Motor neuron (in vitro differentiated cells): ENCODE results near the gene FAM110D. TPM values are rescaled to one million over a fixed set of nuclear protein-coding genes. Genes with fewer than 3 reads are reported as not detected.

Experiments
- ATAC-seq, 8 experiments: fragments of 200-7000 bp; cut with Tn5 transposase; replicated peaks in 6 of 8; 2 replicates each; pipeline ENCODE4 v1.8.0; 2021; ENCODE audit warnings: mild to moderate bottlenecking in 8 of 8, moderate library complexity in 8 of 8
- H3K27ac ChIP-seq, 2 donors: fragments of 250-450 bp; sonication (Bioruptor Pico); 2 replicates each; pipeline ENCODE4 v1.9.0; 2021; ENCODE audit warnings: antibody characterized with exemption in 2 of 2, mild to moderate bottlenecking in 2 of 2, moderate library complexity in 1 of 2
- H3K4me1 ChIP-seq, 2 donors: fragments of 250-450 bp; sonication (Bioruptor Pico); replicated peaks in 1 of 2; 2 replicates each; pipeline ENCODE4 v1.6.1; 2021; ENCODE audit warnings: antibody characterized with exemption in 2 of 2, mild to moderate bottlenecking in 2 of 2, moderate library complexity in 1 of 2
- H3K4me3 ChIP-seq, 5 donors: fragments of 250-450 bp; sonication (Bioruptor Pico); 2 replicates each; pipeline ENCODE4 v1.9.0; 2021; ENCODE audit warnings: antibody characterized with exemption in 5 of 5, mild to moderate bottlenecking in 5 of 5, moderate library complexity in 4 of 5
- WGBS, 10 experiments: fragments of 450-650 bp; shearing (Covaris generic); methylation state at CpG; one replicate each; pipeline ENCODE4 v1.0.0; 2022; 5-methylcytosine and 5-hydroxymethylcytosine counted together
- in situ Hi-C, 9 experiments: fragments of 400-800 bp; cut with MboI; loops; one replicate each; pipeline ENCODE4 v1.15.0; 2021; ENCODE audit warnings: low sequenced_read_pairs in 9 of 9, low pct_unique_long_range_greater_than_20kb in 2 of 9; ENCODE audit not compliant: unreplicated experiment in 9 of 9
- total RNA-seq, 8 experiments: library from RNA; unstranded; fragments of 300-600 nt; gene quantifications; 2 replicates each; pipeline versions ENCODE4 v1.2.3 to v1.2.4, GENCODE V29; 2022

Gene FAM110D
- 1 to 10 TPM in 1 of 8 experiments, under 1 TPM in 7; 0.15 to 1.1 (median 0.52) TPM for total RNA-seq

DNA sequence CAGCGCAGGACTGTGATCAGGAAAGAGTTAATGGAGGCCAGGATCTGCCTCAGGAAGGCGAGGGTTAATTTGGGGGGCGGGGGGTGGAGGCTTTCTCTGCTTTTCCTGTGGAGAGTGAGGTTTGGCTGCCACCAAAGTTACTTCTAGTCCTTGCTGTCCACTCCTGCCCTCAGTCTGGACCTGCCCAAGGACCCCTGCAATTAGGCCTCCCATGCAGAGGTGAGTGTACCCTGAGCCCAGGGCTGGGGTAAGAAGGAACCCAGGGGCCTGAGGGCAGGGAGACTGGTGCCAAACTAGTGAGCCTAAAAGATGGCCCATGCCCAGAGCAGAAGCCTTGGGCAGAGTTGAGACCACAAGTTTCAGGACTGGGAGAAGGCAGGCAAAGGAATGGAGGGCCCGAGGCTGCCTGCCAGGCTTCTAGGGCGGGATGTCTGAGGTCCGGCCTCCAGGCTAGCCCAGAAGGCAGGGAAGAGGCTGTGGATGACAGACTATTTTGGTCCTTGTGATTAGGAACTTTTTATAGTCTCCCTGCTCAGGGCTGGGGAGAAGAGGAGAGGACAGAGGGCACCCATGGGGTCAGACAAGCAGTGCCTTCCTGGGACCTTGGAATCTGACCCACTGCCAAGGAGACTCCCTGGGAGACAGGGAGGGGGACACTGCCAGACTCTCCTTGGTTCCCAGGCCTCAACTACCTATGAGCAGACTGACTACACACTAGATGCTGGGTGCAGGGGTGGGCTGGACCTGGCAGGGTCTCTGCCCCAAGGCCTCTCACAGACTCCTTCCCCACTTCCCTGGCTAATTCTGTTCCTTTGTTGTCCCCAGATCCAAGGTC is at the start of gene FAM110D:
Gene FAM110D, plus strand, starts transcription at position 172 of the 835 bp plus-strand sequence. CDS start 2,213 bp downstream, outside the sequence.
- no peak within 1 kb of the TSS for H3K4me3 ChIP-seq
- peaks cover 47 to 69% of the 10 kb centered on the region in 2 donors for H3K4me1 ChIP-seq
- in situ Hi-C loops, result loop anchor here in 2 of 9 experiments (10.0 kb wide), 1 partner anchor 54 kb away; no protein-coding TSS in a partner anchor
- peak in 2 of 8 experiments; percentile 3 to 10 for ATAC-seq
- 0 to 67% (median 27%) methylated on average over 1 to 5 of the region's 6 CpGs; no CpG with 5 or more reads in 4 of the 10 experiments for WGBS, 10 experiments
- H3K27ac ChIP-seq, result no peak within 1 kb of the TSS

DNA sequence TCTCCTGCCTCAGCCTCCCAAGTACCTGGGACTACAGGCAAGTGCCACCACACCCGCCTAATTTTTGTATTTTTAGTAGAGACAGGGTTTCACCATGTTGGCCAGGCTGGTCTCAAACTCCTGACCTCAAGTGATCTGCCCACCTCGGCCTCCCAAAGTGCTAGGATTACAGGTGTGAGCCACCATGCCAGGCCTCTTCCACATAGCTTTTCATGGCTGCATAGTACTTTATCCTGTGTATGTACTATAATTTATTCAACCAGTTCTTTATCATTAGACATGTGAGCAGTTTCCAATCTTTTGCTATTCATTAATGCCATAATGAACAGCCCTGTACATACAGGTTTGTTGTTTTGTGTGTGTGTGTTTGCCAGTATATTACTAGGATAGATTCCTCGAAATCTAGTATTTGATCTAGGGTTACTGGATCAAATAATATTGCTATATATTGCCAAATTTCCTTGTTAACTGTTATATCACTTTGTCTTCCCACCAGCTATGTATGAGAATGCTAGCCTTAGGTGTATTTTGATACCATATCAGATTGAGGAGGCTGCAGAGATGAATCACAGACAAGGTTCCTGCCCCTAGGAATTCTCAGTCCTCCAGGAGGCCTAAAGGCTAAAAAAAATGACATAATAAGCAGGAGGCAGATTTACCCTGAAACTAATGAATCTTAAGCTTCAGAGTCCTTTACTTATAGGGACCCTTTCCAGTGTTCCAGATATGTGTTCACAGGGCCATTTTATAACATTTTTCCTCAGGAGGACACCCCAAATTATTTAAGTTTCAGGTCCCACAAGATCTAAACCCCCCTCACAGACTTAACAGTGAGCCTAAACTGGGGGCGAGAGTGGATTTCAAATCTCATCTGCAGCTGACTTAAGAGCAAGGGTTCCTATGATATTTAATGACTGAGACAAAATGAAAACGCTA is 49.4 kb upstream of the FAM110D start:
- ATAC-seq, result no peak
- H3K4me3 ChIP-seq, result peak overlapping the region in 3 of 5 donors; percentile 74 to 87 (median 80)
- H3K4me1 ChIP-seq, result peaks cover 13 to 16% of the 10 kb centered on the region in 2 donors
- in situ Hi-C loops, result loop anchor here in 2 of 9 experiments (10.0 kb wide), 1 partner anchor 45 kb away; the partner anchor contains the start of gene FAM110D (in 2 of the 2)
- H3K27ac ChIP-seq, result peak overlapping the region in 1 of 2 donors; percentile 98
- 69 to 100% (median 98%) methylated on average over 1 to 5 of the region's 5 CpGs for WGBS, 10 experiments

GRCh38 chr1:26110731-26111529 is 47.9 kb upstream of the FAM110D start:
- 0% methylated on average over 2 to 16 of the region's 85 CpGs; no CpG with 5 or more reads in 5 of the 10 experiments for WGBS, 10 experiments
- Histone ChIP-seq H3K4me1 (peaks cover 11 to 12% of the 10 kb centered on the region in 2 donors), H3K4me3 (peak overlapping the region; percentile 74 to 87 (median 83)), H3K27ac (peak overlapping the region; percentile 98)
- ATAC-seq, result peak; percentile 54 to 82 (median 78)
- in situ Hi-C loops, result no loop called here

DNA sequence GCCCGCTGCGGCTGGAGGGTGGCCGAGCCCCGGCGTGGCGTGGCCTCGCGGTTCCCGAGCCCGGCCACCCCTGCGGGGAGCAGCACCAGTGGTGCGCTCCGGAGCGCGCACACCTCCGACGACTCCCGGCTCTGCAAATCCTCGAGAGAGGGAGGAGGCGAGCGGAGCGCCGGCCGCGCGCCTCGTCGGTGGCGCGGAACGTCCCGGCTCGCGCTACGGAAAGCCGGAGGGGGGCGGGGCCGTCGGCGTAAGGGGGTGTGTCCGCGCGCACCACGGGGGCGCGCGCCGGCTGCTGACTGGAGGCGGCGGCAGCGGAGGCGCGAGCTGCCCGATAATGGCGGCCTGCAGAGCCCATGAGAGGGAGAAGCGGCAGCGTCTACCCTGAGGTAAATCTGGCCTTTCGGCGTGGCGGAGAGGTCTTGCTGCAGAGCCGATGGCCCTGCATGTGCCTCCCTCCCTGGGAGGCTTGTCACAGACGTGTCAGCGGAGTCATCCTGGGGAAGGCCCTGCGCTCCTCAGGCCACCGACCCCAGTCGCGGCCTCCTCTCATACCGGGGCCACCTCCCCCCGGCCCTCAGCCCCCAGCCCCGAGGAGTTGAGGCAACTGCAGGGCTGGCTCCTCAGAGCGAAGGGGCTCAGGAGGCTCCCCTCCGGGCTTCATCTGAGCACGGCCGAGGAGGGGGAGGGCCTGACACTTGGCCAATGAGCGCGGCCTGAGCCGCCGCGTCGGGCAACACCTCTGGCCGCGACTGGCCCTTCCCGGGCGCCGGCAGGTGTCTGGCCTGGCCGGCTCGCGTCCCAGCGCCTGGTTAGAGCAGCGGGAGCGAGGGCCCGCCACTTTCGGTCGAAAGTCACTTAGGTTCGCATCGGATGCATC is 47.1 kb upstream of the FAM110D start, which contains the start of gene PDIK1L:
Gene PDIK1L, plus strand, starts transcription at position 295 of the 877 bp plus-strand sequence. CDS start 2,485 bp downstream, outside the sequence.
- ATAC-seq, result peak; percentile 79 to 83 (median 82)
- Histone ChIP-seq H3K4me3 (peak within 1 kb of the TSS; percentile 74 to 87 (median 83)), H3K27ac (peak within 1 kb of the TSS; percentile 98), H3K4me1 (peaks cover 11 to 12% of the 10 kb centered on the region in 2 donors)
- WGBS, 10 experiments, result 0 to 2% (median 1%) methylated on average over 8 to 17 of the region's 96 CpGs; no CpG with 5 or more reads in 7 of the 10 experiments
- in situ Hi-C loops, result no loop called here

- H3K27ac ChIP-seq, result peak overlapping the region; percentile 77 to 80
- WGBS, 10 experiments, result 5 to 20% (median 8%) methylated on average over 1 to 8 of the region's 9 CpGs; no CpG with 5 or more reads in 5 of the 10 experiments
Observed at GRCh38 chr1:26112407-26112775, 46.5 kb upstream of the FAM110D start.

DNA sequence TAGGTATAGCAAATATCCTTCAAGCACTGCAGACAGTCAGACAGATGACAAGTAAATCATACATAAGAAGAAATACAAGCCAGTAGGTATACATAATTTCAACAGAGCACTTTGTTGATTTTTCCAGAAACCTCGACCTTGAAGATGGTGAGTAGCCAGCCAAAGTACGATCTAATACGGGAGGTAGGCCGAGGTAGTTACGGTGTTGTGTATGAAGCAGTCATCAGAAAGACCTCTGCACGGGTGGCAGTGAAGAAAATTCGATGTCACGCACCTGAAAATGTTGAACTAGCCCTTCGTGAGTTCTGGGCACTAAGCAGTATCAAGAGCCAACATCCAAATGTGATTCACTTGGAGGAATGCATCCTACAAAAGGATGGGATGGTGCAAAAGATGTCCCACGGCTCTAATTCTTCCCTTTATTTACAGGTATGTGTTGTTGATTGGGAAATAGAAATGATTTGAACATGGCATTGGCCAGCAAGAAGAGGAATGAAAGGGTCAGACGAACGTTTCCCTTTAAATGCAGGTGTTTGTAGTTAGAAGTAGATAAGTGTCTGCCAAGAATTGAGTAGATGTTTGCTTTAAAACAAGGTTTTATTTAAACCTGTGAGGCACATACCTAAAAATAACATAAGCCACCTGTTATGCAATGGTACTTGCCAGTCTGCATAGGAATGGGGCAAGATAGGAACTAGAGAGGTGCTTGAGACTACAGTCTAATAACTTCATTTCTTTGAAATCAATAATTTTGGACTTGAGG is 44.5 kb upstream of the FAM110D start:
- Histone ChIP-seq H3K4me1 (peaks cover 11 to 12% of the 10 kb centered on the region in 2 donors), H3K27ac (no peak overlapping the region), H3K4me3 (no peak overlapping the region)
- in situ Hi-C loops, result no loop called here
- WGBS, 10 experiments, result 88 to 96% (median 93%) methylated on average over 3 to 12 of the region's 12 CpGs
- ATAC-seq, result no peak

More at GRCh38 chr1:26112407-26112775, 46.5 kb upstream of the FAM110D start:
- Histone ChIP-seq H3K4me3 (peak overlapping the region; percentile 74 to 87 (median 83)), H3K4me1 (peaks cover 11 to 12% of the 10 kb centered on the region in 2 donors)
- peak in 1 of 8 experiments; percentile 0 for ATAC-seq
- in situ Hi-C loops, result no loop called here

DNA sequence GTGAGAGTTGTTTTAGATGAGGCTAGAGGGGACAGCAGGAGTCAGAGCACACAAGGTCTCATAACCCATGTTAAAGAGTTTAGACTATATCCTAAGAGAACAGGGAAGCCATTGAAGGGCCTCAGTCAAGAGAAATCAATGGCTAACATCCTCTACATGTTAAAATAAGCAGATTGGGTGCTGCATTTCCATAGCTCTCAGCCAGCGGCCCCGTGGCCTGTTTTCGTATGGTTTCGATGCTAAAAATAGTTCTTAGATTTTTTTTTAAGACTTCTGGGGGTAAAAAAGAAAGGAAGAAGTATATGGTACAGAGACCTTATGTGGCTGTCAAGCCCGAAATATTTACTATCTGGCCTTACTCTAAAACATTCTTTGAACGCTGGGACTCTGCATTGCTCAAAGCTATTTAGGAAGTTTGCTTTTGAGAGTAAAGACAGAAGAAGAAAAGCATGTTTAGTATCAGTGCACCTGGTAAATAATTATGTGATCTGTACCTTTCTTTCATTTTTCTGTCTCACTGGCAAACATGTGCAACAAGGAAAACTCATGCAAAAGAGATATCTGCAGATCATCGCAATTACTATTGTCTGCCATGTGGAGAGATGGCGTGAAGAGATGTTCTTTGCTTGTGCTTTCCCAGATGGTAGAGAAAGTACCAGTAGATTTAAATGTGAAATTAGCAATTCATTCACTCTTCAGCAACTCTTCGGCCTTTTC is 38.8 kb upstream of the FAM110D start:
- in situ Hi-C loops, result no loop called here
- no peak overlapping the region for H3K4me3 ChIP-seq
- ATAC-seq, result no peak
- no peaks in the 10 kb centered on the region for H3K4me1 ChIP-seq
- 56 to 100% (median 92%) methylated on average over 2 to 8 of the region's 9 CpGs for WGBS, 10 experiments
- H3K27ac ChIP-seq, result no peak overlapping the region

GRCh38 chr1:26121854-26122773 is 36.8 kb upstream of the FAM110D start:
- WGBS, 10 experiments, result 34 to 98% (median 79%) methylated on average over 2 to 8 of the region's 8 CpGs
- H3K27ac ChIP-seq, result no peak overlapping the region
- H3K4me3 ChIP-seq, result no peak overlapping the region
- peaks cover 0 to 3% of the 10 kb centered on the region in 2 donors for H3K4me1 ChIP-seq
- peak in 3 of 8 experiments; percentile 24 to 74 (median 63) for ATAC-seq
- in situ Hi-C loops, result no loop called here

- peak in 3 of 8 experiments; percentile 7 to 83 (median 83) for ATAC-seq
- 32 to 97% (median 86%) methylated on average over 3 to 7 of the region's 7 CpGs for WGBS, 10 experiments
- in situ Hi-C loops, result no loop called here
- H3K4me1 ChIP-seq, result peaks cover 0 to 5% of the 10 kb centered on the region in 2 donors
- H3K27ac ChIP-seq, result no peak overlapping the region
- no peak overlapping the region for H3K4me3 ChIP-seq
Observed at GRCh38 chr1:26122988-26123973, 35.6 kb upstream of the FAM110D start.
